ENCODE measurements around the gene ATP6V1G3. TPM values are rescaled to one million over a fixed set of nuclear protein-coding genes. Genes with fewer than 3 reads are reported as not detected.

Gene ATP6V1G3
- total RNA-seq, 4 donors from 2014 or later: not detected

GRCh38 chr1:198542632-198543031 is 2.2 kb upstream of the ATP6V1G3 start:
- TF ChIP-seq CTCF (IDR thresholded peaks at IDR 0.05; ENCODE audit: low read depth): no peak

GRCh38 chr1:198541737-198542136 is 1.3 kb upstream of the ATP6V1G3 start:
- no peak for TF ChIP-seq CTCF (IDR thresholded peaks at IDR 0.05; ENCODE audit: low read depth)

GRCh38 chr1:198538579-198539364 is 1.7 kb downstream of the ATP6V1G3 start:
- TF ChIP-seq CTCF (IDR thresholded peaks at IDR 0.05; ENCODE audit: low read depth): no peak

- TF ChIP-seq CTCF (IDR thresholded peaks at IDR 0.05; ENCODE audit: low read depth): no peak
Measured at GRCh38 chr1:198535631-198536030, 4.8 kb downstream of the ATP6V1G3 start.

GRCh38 chr1:198534548-198535418 is 5.7 kb downstream of the ATP6V1G3 start:
- TF ChIP-seq CTCF (IDR thresholded peaks at IDR 0.05; ENCODE audit: low read depth): no peak

- no peak for TF ChIP-seq CTCF (IDR thresholded peaks at IDR 0.05; ENCODE audit: low read depth)
Measured at GRCh38 chr1:198531891-198532290, 8.6 kb downstream of the ATP6V1G3 start.

GRCh38 chr1:198530953-198531352 is 9.5 kb downstream of the ATP6V1G3 start:
- TF ChIP-seq CTCF (IDR thresholded peaks at IDR 0.05; ENCODE audit: low read depth): no peak

All from subcutaneous adipose tissue (tissue), 4 donors.